ENCODE measurements around the gene ZNHIT3. TPM values are rescaled to one million over a fixed set of nuclear protein-coding genes. Genes with fewer than 3 reads are reported as not detected.

The ZNHIT3 gene
- total and polyA plus RNA-seq, 4 donors = 8.1 to 24.2 (median 19.1) TPM

GRCh38 chr17:36460265-36460937 is 26.1 kb upstream of the ZNHIT3 start:
- Histone ChIP-seq H3K27ac (ENCODE audit: low read depth in 1 of 2, low read length in 2 of 2) (no peak overlapping the region), H3K36me3 (ENCODE audit: control insufficient read depth in 4 of 4, insufficient read depth in 3 of 4, low read depth in 1 of 4, low read length in 3 of 4) (no peaks in the 10 kb centered on the region), H3K4me1 (ENCODE audit: control insufficient read depth in 4 of 4, insufficient read depth in 4 of 4, low read length in 3 of 4) (no peaks in the 10 kb centered on the region), H3K27me3 (ENCODE audit: control insufficient read depth in 4 of 4, insufficient read depth in 4 of 4, low read length in 3 of 4) (peaks cover 0 to 7% (median 1%) of the 10 kb centered on the region in 4 donors), H3K9ac (ENCODE audit: low read depth in 1 of 2, low read length in 2 of 2) (no peak overlapping the region), H3K9me3 (ENCODE audit: control insufficient read depth in 4 of 4, low read length in 3 of 4) (no peaks in the 10 kb centered on the region), H3K4me3 (ENCODE audit: low read depth in 1 of 3, low read length in 3 of 3) (no peak overlapping the region)
- no peak for DNase-seq (ENCODE audit: low spot score)
- TF ChIP-seq EGR1 (IDR thresholded peaks at IDR 0.05; ENCODE audit: low read depth in 2 of 2) (no peak), ATF3 (IDR thresholded peaks at IDR 0.05) (no peak), GABPA (IDR thresholded peaks at IDR 0.05 in 1 of 2, conservative IDR thresholded peaks at IDR 0.05 in 1 of 2) (no peak), HNF4A (conservative IDR thresholded peaks at IDR 0.05) (no peak), SP1 (IDR thresholded peaks at IDR 0.05) (no peak), HNF4G (IDR thresholded peaks at IDR 0.05) (no peak), RXRA (IDR thresholded peaks at IDR 0.05) (no peak), TAF1 (conservative IDR thresholded peaks at IDR 0.05) (no peak), CTCF (IDR thresholded peaks at IDR 0.05; ENCODE audit: low read depth, low read length, missing input control) (no peak)
- TF ChIP-seq, protein P1, sequence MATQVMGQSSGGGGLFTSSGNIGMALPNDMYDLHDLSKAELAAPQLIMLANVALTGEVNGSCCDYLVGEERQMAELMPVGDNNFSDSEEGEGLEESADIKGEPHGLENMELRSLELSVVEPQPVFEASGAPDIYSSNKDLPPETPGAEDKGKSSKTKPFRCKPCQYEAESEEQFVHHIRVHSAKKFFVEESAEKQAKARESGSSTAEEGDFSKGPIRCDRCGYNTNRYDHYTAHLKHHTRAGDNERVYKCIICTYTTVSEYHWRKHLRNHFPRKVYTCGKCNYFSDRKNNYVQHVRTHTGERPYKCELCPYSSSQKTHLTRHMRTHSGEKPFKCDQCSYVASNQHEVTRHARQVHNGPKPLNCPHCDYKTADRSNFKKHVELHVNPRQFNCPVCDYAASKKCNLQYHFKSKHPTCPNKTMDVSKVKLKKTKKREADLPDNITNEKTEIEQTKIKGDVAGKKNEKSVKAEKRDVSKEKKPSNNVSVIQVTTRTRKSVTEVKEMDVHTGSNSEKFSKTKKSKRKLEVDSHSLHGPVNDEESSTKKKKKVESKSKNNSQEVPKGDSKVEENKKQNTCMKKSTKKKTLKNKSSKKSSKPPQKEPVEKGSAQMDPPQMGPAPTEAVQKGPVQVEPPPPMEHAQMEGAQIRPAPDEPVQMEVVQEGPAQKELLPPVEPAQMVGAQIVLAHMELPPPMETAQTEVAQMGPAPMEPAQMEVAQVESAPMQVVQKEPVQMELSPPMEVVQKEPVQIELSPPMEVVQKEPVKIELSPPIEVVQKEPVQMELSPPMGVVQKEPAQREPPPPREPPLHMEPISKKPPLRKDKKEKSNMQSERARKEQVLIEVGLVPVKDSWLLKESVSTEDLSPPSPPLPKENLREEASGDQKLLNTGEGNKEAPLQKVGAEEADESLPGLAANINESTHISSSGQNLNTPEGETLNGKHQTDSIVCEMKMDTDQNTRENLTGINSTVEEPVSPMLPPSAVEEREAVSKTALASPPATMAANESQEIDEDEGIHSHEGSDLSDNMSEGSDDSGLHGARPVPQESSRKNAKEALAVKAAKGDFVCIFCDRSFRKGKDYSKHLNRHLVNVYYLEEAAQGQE (IDR thresholded peaks at IDR 0.05) = no peak
- TF ChIP-seq, protein P2, sequence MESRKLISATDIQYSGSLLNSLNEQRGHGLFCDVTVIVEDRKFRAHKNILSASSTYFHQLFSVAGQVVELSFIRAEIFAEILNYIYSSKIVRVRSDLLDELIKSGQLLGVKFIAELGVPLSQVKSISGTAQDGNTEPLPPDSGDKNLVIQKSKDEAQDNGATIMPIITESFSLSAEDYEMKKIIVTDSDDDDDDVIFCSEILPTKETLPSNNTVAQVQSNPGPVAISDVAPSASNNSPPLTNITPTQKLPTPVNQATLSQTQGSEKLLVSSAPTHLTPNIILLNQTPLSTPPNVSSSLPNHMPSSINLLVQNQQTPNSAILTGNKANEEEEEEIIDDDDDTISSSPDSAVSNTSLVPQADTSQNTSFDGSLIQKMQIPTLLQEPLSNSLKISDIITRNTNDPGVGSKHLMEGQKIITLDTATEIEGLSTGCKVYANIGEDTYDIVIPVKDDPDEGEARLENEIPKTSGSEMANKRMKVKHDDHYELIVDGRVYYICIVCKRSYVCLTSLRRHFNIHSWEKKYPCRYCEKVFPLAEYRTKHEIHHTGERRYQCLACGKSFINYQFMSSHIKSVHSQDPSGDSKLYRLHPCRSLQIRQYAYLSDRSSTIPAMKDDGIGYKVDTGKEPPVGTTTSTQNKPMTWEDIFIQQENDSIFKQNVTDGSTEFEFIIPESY (IDR thresholded peaks at IDR 0.05) = no peak
- TF ChIP-seq, protein P3, sequence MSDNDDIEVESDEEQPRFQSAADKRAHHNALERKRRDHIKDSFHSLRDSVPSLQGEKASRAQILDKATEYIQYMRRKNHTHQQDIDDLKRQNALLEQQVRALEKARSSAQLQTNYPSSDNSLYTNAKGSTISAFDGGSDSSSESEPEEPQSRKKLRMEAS (IDR thresholded peaks at IDR 0.05) = no peak
- 54% methylated on average over 5 of the region's 5 CpGs for WGBS
